K562 (cell line): Measurements from ENCODE around the gene ACP1. TPM values are rescaled to one million over a fixed set of nuclear protein-coding genes. Genes with fewer than 3 reads are reported as not detected.

Experiments used
- ATAC-seq: fragments of 200-7000 bp; cut with Tn5 transposase; 3 replicates; pipeline ENCODE4 v1.9.1; 2020; ENCODE audit warnings: moderate library complexity
- BruUV-seq: library from RNA; stranded (reverse); fragments of 400-500 nt; replicated peaks from 2 replicates; lab custom pipeline; 2021; lab: Mats Ljungman, UMichigan
- CTCF ChIA-PET: fragments of 300-600 bp; formaldehyde crosslinking; extraction: SDS; loops from one replicate; lab custom pipeline; 2021; ENCODE audit warnings: low intra/inter-chr PET ratio; lab: Yijun Ruan, JAX
- POLR2A ChIA-PET: fragments of 300-600, 350-650 bp; sonication (Branson Sonifier 250); formaldehyde crosslinking; extraction: SDS; loops from one replicate; lab custom pipeline; 2021; ENCODE audit warnings: antibody characterized with exemption, inconsistent platforms; lab: Yijun Ruan, JAX
- DNase-seq, 4 experiments: peaks; one replicate each; pipeline versions ENCODE4 v3.0.0 to v3.0.0-alpha.2; 2011 to 2018; ENCODE audit warnings: low spot score in 3 of 4, mixed read lengths in 3 of 4; ENCODE audit errors: extremely low read depth in 1 of 4
- FAIRE-seq: peaks from 2 replicates; lab custom pipeline; 2011; peaks lifted over from hg19 to GRCh38; lab: Jason Lieb, UNC
- H2AFZ ChIP-seq: 2 replicates; pipeline ENCODE4 v1.6.0; 2011; ENCODE audit warnings: low read depth, low read length, control low read depth, inconsistent platforms
- H3K27ac ChIP-seq: fragments of 200-600 bp; 3 replicates; pipeline ENCODE4 v1.8.0; 2011; ENCODE audit warnings: low read depth, mild to moderate bottlenecking, control low read depth, inconsistent platforms, low read length, moderate library complexity, mixed read lengths; ENCODE audit errors: extremely low read depth
- H3K27me3 ChIP-seq, 2 experiments: fragments of 300-600 bp in 1 of 2; 2 replicates in 1 of 2; 3 replicates in 1 of 2; pipeline versions ENCODE4 v1.6.0 to v1.8.0; 2011; ENCODE audit warnings: inconsistent platforms in 2 of 2, low read length in 2 of 2, mild to moderate bottlenecking in 1 of 2, mixed read lengths in 1 of 2, moderate library complexity in 1 of 2; ENCODE audit not compliant: control insufficient read depth in 2 of 2, insufficient read depth in 2 of 2
- H3K36me3 ChIP-seq: fragments of 300-600 bp; 3 replicates; pipeline ENCODE4 v1.8.0; 2011; ENCODE audit warnings: mild to moderate bottlenecking, low read length, inconsistent platforms; ENCODE audit not compliant: control insufficient read depth, insufficient read depth
- H3K4me1 ChIP-seq, 2 experiments: fragments of 200-600 bp in 1 of 2; replicated peaks in 1 of 2; 2 replicates in 1 of 2; 3 replicates in 1 of 2; pipeline versions ENCODE4 v1.5.1 to v1.8.0; 2011; ENCODE audit warnings: inconsistent platforms in 2 of 2, low read length in 2 of 2, mild to moderate bottlenecking in 1 of 2, mixed read lengths in 1 of 2, moderate library complexity in 1 of 2; ENCODE audit not compliant: control insufficient read depth in 2 of 2, insufficient read depth in 2 of 2
- H3K4me2 ChIP-seq: 2 replicates; pipeline ENCODE4 v1.6.1; 2011; ENCODE audit warnings: low read length, control low read depth, inconsistent platforms, mixed read lengths; ENCODE audit not compliant: insufficient read depth
- H3K4me3 ChIP-seq: fragments of 200-600 bp; sonication (generic), shearing (Covaris generic); 2 replicates; pipeline ENCODE4 v1.5.1; 2016; ENCODE audit warnings: control low read depth, inconsistent platforms
- H3K79me2 ChIP-seq: fragments of 200-600 bp; 3 replicates; pipeline ENCODE4 v1.8.0; 2011; ENCODE audit warnings: low read length, inconsistent platforms; ENCODE audit not compliant: control insufficient read depth, insufficient read depth
- H3K9ac ChIP-seq, 2 experiments: 2 replicates each; pipeline versions ENCODE4 v1.6.0 to v1.6.1; 2011; ENCODE audit warnings: low read depth in 2 of 2, low read length in 2 of 2, control low read depth in 1 of 2, inconsistent platforms in 1 of 2, mild to moderate bottlenecking in 1 of 2, mixed read lengths in 1 of 2; ENCODE audit not compliant: insufficient read depth in 1 of 2
- H3K9me1 ChIP-seq: one replicate; pipeline ENCODE4 v1.6.0; 2011; ENCODE audit warnings: inconsistent platforms, mild to moderate bottlenecking, low read length, moderate library complexity; ENCODE audit not compliant: control insufficient read depth, insufficient read depth
- H3K9me3 ChIP-seq: replicated peaks from 2 replicates; pipeline ENCODE4 v1.5.1; 2011; ENCODE audit warnings: low read depth, low read length, inconsistent platforms; ENCODE audit not compliant: control insufficient read depth, insufficient read depth
- H4K20me1 ChIP-seq: replicated peaks from 2 replicates; pipeline ENCODE4 v1.6.1; 2011; ENCODE audit warnings: low read length, inconsistent platforms, mixed read lengths; ENCODE audit not compliant: control insufficient read depth, insufficient read depth
- EHMT2 ChIP-seq: fragments of 450-650 bp; IDR thresholded peaks from 2 replicates; pipeline ENCODE4 v1.6.1; 2018; ENCODE audit warnings: antibody characterized with exemption
- FOXK2 ChIP-seq, 2 experiments: fragments of 450-650 bp; IDR thresholded peaks in 1 of 2; conservative IDR thresholded peaks in 1 of 2; 2 replicates each; pipeline ENCODE4 v1.6.1; 2016; ENCODE audit warnings: low read depth in 2 of 2, mild to moderate bottlenecking in 1 of 2
- RBFOX2 ChIP-seq: fragments of 200-400 bp; formaldehyde crosslinking; IDR thresholded peaks from 2 replicates; pipeline ENCODE4 v1.6.1; 2017; ENCODE audit warnings: low read depth, mild to moderate bottlenecking, low read length, moderate library complexity
- SIN3A ChIP-seq, 2 experiments: fragments of 150-350 bp in 1 of 2; IDR thresholded peaks; 2 replicates each; pipeline ENCODE4 v1.6.1; 2011 to 2016; ENCODE audit warnings: borderline replicate concordance in 2 of 2, low read depth in 2 of 2, low read length in 2 of 2, mild to moderate bottlenecking in 2 of 2, moderate library complexity in 2 of 2; ENCODE audit not compliant: control insufficient read depth in 1 of 2
- SIX5 ChIP-seq, 2 experiments: IDR thresholded peaks; 2 replicates each; pipeline ENCODE4 v1.6.1; 2011; ENCODE audit warnings: low read length in 2 of 2, borderline replicate concordance in 1 of 2, low read depth in 1 of 2, mild to moderate bottlenecking in 1 of 2, moderate library complexity in 1 of 2; ENCODE audit not compliant: insufficient read depth in 1 of 2
- SUPT5H ChIP-seq: fragments of 450-650 bp; IDR thresholded peaks from 2 replicates; pipeline ENCODE4 v1.6.1; 2016
- ZC3H4 ChIP-seq: sonication (generic); formaldehyde crosslinking; IDR thresholded peaks from 2 replicates; pipeline ENCODE4 v1.9.0; 2021; ENCODE audit warnings: missing genetic modification reagents, borderline replicate concordance
- ZNF668 ChIP-seq: fragments of 250-450 bp; sonication (Bioruptor Pico); IDR thresholded peaks from 2 replicates; pipeline ENCODE4 v1.8.0; 2022; ENCODE audit warnings: mild to moderate bottlenecking, inconsistent platforms
- WGBS: fragments of 100-300 bp; shearing (Covaris generic); methylation state at CpG from one replicate; pipeline ENCODE4 v1.1.6; 2016; ENCODE audit warnings: low coverage, mixed read lengths; ENCODE audit not compliant: insufficient coverage; ENCODE audit errors: missing lambda C conversion rate; 5-methylcytosine and 5-hydroxymethylcytosine counted together
- in situ Hi-C: fragments of 300-500 bp; cut with MboI; formaldehyde crosslinking; loops from 4 replicates; pipeline ENCODE4 v1.15.0; 2018; ENCODE audit warnings: inconsistent platforms, mixed read lengths
- intact Hi-C: fragments of 100-400 bp; cut with micrococcal nuclease; formaldehyde crosslinking; loops from 2 replicates; pipeline ENCODE4 v1.14.2; 2022
- polyA plus RNA-seq, 8 experiments: library from polyadenylated mRNA; depleted of rRNA in 4 of 8; stranded (reverse) in 5 of 8; unstranded in 3 of 8; fragments of >200 nt; fragmentation: Nextera tagmentation in 2 of 8; fragmentation: Illumina TruSeq in 1 of 8; extraction: Ambion mirVana in 2 of 8; extraction: Trizol in 1 of 8; gene quantifications; 2 replicates each; pipeline versions ENCODE4 v1.2.1 to v1.2.3, GENCODE V29; 2011 to 2014; ENCODE audit warnings: inconsistent platforms in 1 of 8, missing spikeins in 1 of 8
- total RNA-seq, 7 experiments: library from RNA; depleted of rRNA in 6 of 7; stranded (reverse); fragments of >200 nt in 6 of 7; fragmentation: Illumina TruSeq in 2 of 7; extraction: Trizol in 2 of 7; gene quantifications; 2 replicates each; pipeline versions ENCODE4 v1.2.1 to v1.2.3, GENCODE V29; 2011 to 2021; ENCODE audit warnings: low replicate concordance in 1 of 7
- TF ChIP-seq, protein P1 (sequence below): fragments of 250-450 bp; sonication (Bioruptor Pico); IDR thresholded peaks from 2 replicates; pipeline ENCODE4 v1.5.0; 2021
- TF ChIP-seq, protein P2 (sequence below): fragments of 250-450 bp; sonication (Bioruptor Pico); IDR thresholded peaks from 2 replicates; pipeline ENCODE4 v1.4.0; 2020; ENCODE audit warnings: borderline replicate concordance
- TF ChIP-seq, protein P3 (sequence below): fragments of 250-450 bp; sonication (Bioruptor Pico); IDR thresholded peaks from 2 replicates; pipeline ENCODE4 v1.9.0; 2021; ENCODE audit warnings: mild to moderate bottlenecking, inconsistent platforms

ACP1 gene
- total and polyA plus RNA-seq, 9 of the 15 experiments (the other 6 are each of a cell fraction or from before 2014, with no cell fraction given): 139 to 493 (median 189) TPM

DNA sequence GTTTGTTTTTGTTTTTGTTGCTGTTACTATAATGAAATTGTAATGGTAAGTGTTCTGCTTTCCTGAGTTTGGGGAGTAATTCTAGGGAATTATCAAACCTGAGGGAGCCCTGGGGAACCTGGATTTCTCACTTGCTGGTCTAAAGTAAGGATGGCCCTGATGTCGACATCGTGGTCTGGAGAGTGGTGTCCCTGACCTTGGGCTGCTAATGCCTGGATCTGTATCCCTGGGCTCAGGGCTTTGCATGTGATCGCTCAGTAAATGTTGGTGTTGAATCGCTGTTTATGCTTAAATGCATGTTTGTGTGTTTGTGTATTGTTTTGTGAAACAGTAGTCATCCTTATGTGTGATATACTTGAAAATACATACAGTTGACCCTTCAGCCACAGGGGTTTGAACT, 6.1 kb downstream of the ACP1 start (continued):
- TF ChIP-seq, protein P1, sequence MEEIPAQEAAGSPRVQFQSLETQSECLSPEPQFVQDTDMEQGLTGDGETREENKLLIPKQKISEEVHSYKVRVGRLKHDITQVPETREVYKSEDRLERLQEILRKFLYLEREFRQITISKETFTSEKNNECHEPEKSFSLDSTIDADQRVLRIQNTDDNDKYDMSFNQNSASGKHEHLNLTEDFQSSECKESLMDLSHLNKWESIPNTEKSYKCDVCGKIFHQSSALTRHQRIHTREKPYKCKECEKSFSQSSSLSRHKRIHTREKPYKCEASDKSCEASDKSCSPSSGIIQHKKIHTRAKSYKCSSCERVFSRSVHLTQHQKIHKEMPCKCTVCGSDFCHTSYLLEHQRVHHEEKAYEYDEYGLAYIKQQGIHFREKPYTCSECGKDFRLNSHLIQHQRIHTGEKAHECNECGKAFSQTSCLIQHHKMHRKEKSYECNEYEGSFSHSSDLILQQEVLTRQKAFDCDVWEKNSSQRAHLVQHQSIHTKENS (CRISPR knock-in tag): no peak
- TF ChIP-seq EHMT2 (no peak), ZNF668 (CRISPR knock-in tag) (no peak)
- TF ChIP-seq, protein P2, sequence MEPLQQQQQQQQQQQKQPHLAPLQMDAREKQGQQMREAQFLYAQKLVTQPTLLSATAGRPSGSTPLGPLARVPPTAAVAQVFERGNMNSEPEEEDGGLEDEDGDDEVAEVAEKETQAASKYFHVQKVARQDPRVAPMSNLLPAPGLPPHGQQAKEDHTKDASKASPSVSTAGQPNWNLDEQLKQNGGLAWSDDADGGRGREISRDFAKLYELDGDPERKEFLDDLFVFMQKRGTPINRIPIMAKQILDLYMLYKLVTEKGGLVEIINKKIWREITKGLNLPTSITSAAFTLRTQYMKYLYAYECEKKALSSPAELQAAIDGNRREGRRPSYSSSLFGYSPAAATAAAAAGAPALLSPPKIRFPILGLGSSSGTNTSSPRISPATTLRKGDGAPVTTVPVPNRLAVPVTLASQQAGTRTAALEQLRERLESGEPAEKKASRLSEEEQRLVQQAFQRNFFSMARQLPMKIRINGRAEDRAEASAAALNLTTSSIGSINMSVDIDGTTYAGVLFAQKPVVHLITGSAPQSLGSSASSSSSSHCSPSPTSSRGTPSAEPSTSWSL (CRISPR knock-in tag): no peak
- TF ChIP-seq, protein P3, sequence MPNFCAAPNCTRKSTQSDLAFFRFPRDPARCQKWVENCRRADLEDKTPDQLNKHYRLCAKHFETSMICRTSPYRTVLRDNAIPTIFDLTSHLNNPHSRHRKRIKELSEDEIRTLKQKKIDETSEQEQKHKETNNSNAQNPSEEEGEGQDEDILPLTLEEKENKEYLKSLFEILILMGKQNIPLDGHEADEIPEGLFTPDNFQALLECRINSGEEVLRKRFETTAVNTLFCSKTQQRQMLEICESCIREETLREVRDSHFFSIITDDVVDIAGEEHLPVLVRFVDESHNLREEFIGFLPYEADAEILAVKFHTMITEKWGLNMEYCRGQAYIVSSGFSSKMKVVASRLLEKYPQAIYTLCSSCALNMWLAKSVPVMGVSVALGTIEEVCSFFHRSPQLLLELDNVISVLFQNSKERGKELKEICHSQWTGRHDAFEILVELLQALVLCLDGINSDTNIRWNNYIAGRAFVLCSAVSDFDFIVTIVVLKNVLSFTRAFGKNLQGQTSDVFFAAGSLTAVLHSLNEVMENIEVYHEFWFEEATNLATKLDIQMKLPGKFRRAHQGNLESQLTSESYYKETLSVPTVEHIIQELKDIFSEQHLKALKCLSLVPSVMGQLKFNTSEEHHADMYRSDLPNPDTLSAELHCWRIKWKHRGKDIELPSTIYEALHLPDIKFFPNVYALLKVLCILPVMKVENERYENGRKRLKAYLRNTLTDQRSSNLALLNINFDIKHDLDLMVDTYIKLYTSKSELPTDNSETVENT (CRISPR knock-in tag): no peak

DNA sequence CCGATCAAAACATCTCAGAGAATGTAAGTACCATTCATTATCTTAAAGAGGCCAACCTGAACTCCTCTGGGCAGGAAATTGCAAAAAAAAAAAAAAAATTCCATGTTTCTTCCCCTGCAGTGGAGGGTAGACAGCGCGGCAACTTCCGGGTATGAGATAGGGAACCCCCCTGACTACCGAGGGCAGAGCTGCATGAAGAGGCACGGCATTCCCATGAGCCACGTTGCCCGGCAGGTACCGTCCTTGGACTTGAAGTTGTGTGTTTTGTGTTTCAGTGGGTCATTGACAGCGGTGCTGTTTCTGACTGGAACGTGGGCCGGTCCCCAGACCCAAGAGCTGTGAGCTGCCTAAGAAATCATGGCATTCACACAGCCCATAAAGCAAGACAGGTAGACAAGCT, 7.2 kb downstream of the ACP1 start:
- 95% methylated on average over 12 of the region's 12 CpGs for WGBS
- peaks cover 0 to 19% of the 10 kb centered on the region in 2 experiments; a peak in 2 of 5 replicates for H3K4me1 ChIP-seq
- BruUV-seq: no TSS peak
- no peak overlapping the region for H3K9ac ChIP-seq
- intact Hi-C loops: no loop called here
- H3K27ac ChIP-seq: no peak overlapping the region
- peaks cover 3% of the 10 kb centered on the region for H3K9me1 ChIP-seq
- no peak overlapping the region for H3K4me3 ChIP-seq
- no peak overlapping the region for H3K4me2 ChIP-seq
- FAIRE-seq (no peak), ATAC-seq (no peak), DNase-seq (no peak)
- in situ Hi-C loops: no loop called here
- no peak overlapping the region for H2AFZ ChIP-seq
- no peak for TF ChIP-seq FOXK2 (conservative IDR thresholded peaks at IDR 0.05 in 1 of 2, IDR thresholded peaks at IDR 0.05 in 1 of 2; ENCODE audit: low read depth in 2 of 2)
- TF ChIP-seq SIX5 (IDR thresholded peaks at IDR 0.05; ENCODE audit: borderline replicate concordance in 1 of 2, insufficient read depth in 1 of 2, low read depth in 1 of 2, low read length in 2 of 2): no peak
- no peak for TF ChIP-seq SUPT5H
- no peak for TF ChIP-seq ZC3H4 (CRISPR knock-in tag)
- TF ChIP-seq RBFOX2: 0 out of 2 replicates have a peak, but pooled peaks have one; percentile 35
- no peak for TF ChIP-seq SIN3A (IDR thresholded peaks at IDR 0.05; ENCODE audit: borderline replicate concordance in 2 of 2, control insufficient read depth in 1 of 2, low read depth in 2 of 2, low read length in 2 of 2)
- peaks cover 41% of the 10 kb centered on the region for H4K20me1 ChIP-seq
- no peaks in the 10 kb centered on the region for H3K9me3 ChIP-seq
- H3K36me3 ChIP-seq: peaks cover 94% of the 10 kb centered on the region
- CTCF ChIA-PET: no interaction called here
- POLR2A ChIA-PET: interaction anchor here (0.6 to 2.0 kb wide), 2 partner anchors 9 to 200 kb away, joined by 3 to 8 read pairs; no protein-coding TSS in a partner anchor
- peaks cover 95% of the 10 kb centered on the region for H3K79me2 ChIP-seq
- no peaks in the 10 kb centered on the region for H3K27me3 ChIP-seq
